H4 (cell line): ENCODE results near the gene NUAK1. TPM values are rescaled to one million over a fixed set of nuclear protein-coding genes. Genes with fewer than 3 reads are reported as not detected.
"Not testable (repeated sequence)": the region's sequence is repeated elsewhere in the genome, so short reads cannot be mapped to it uniquely, and the experiment has no call there.

Experiments
- DNase-seq: peaks from one replicate; pipeline ENCODE4 v3.0.0-alpha.2; 2015; ENCODE audit warnings: low spot score
- total RNA-seq: library from RNA; depleted of rRNA; stranded (reverse); fragments of >200 nt; shearing (Covaris generic); gene quantifications from 2 replicates; pipeline ENCODE4 v1.2.3, GENCODE V29; 2014; rRNA removed

The NUAK1 gene
- total RNA-seq, 1 experiment from 2014 or later, result 9.4 TPM

DNA sequence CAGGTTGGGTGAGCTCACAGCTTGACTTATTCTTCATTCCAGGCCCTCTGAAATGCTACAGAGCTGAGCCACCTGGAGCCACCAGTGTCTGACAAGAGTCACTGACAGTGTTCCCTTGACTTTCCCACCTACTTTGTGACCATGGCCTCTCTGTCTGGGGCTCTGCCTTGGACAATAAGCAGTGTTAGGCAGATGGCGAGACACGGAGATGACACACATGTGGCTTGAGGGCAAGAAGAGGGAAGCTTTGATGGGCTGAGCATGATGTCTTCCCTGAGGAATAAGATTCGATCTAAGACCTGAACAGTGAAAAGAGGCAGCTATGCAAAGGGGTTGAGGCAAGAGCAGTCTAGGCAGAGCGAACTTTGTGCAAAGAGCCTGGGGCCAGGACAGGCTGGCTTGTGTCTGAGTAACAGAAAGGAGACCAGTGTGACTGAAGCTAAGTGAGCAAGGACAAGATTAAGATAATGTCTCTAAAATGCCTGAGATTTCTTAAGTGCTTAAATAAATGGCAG lies 105.5 kb downstream of the NUAK1 start:
- no peak for DNase-seq

- DNase-seq, result no peak
These were observed 106.2 kb downstream of the NUAK1 start for GRCh38 chr12:106032623-106032925.

DNA sequence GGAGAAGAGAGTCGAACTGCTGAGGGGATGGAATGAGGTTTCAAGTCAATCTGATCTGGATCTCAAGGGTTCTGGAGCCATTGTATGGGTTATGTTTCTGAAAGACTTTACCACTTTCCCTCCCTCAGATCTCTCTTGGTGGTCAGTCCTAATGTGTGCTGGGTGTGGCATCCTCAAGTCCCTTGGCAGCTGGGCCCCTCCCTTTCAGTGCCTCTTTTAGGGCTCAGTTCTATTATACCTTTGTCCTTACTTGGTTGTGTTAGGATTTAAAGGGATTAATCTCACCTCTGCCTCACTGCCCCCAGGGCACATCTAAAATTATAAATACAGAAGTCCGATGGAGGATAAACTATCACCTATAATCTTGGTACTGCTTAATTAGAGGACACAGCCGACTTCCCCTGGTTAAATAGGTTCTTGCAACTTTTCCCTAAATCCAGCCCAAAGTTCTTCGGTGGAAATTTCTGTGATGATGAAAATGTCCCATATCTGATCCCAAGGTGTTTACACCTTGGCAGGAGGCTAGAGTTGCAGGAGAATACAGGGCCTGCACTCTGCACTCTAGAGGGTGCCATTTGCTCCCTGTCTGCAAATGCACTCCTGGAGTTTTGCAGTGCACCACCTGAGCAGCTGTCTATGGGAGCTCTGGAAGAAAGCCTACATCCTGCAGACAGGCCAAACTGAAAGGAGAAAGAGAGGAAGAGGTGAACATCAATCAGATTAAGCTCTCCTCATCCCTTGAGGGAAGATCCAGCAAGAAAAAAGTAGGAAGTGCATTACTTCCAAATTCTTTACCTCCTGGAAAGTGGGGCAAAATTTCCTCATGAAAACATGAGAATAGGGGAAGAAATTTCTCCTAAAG lies 106.8 kb downstream of the NUAK1 start:
- peak; percentile 41 for DNase-seq

DNA sequence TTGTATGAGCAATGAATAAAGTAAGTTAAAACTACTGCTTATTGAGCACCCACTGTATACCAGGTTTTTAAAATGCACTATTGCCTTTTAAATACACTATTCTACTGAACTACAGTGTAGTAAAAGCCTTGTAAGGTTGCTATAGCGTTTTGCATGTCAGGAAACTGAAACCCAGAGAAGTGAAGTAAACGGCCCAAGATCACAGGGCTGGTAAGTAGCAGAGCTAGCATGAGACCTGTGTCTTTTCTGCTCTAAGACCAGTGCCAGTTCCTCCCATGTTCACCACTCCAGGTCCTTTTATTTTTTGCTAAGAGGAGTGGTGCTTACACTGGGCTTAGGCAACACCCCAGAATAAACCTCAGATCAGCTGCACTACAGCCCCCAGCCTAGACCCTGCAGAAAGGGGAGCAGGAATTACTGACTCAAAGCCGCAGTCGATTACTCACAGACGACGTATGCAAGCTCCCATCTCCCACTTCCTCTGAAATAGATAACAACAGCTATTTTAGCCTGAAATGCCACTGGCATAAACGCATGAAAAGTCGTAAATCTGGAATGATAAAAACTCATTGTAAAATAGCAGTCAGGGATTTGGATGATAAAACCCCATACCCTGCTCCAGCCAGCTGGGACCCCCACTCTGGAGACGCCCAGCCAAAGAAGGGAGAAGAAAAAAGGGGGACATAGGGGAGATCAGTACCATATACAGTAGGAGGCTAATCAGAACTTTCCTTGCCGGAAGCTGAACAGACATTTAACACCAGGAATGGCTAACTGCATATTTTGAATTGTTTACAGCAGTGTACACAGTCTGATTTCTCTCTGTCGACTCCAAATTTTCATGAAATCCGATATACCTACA lies 108.3 kb downstream of the NUAK1 start:
- DNase-seq, result peak; percentile 95

GRCh38 chr12:106029532-106029931 lies 109.2 kb downstream of the NUAK1 start:
- no peak for DNase-seq

- DNase-seq, result no peak
These were observed 110.8 kb downstream of the NUAK1 start for GRCh38 chr12:106027911-106028310.

GRCh38 chr12:106027286-106027685 lies 111.5 kb downstream of the NUAK1 start:
- no peak for DNase-seq

GRCh38 chr12:106025129-106025528 lies 113.6 kb downstream of the NUAK1 start:
- DNase-seq, result no peak

DNA sequence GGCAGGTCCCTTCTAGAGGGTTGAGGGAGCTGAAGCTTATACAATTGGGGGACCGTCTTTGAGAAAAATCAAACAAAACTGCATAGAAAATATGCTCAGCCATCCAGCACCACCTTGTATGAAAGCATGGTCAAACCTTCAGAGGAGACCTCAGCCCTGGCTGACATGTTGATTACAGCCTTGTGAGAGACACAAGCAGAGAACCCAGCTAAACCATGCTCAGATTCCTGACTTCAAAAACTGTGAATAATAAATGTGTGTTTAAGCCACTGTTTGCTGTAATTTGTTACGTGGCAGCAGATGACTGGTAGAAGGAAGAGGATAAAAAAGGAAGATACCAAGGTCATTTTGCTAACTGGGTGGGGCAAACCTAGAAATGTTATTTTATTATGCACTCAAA lies 115.7 kb downstream of the NUAK1 start:
- no peak for DNase-seq

- DNase-seq, result no peak
These were observed 116.2 kb downstream of the NUAK1 start for GRCh38 chr12:106022568-106023012.

GRCh38 chr12:106021516-106021915 lies 117.2 kb downstream of the NUAK1 start:
- DNase-seq, result no peak

GRCh38 chr12:106020736-106021135 lies 118.0 kb downstream of the NUAK1 start:
- DNase-seq, result no peak

GRCh38 chr12:106019144-106019543 lies 119.6 kb downstream of the NUAK1 start:
- DNase-seq, result no peak

DNA sequence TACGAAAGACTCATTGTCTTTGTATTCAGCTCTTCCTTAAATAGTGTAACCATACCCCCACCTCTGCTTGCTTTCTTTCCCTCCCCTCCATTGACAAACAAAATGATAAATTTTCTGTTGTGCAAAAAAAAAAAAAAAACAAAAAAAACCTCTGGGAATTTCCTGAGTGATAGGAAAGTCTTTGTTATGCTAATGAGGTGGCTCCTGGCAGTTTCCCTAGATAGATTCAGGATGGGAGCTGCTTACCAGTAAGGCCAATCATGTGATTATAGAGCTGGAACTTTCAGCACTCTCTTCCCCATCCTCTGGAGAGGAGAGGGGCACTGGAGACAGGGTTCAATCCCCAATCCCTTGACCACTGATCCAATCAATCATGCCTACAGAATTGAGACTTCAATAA lies 120.5 kb downstream of the NUAK1 start:
- no peak for DNase-seq

DNA sequence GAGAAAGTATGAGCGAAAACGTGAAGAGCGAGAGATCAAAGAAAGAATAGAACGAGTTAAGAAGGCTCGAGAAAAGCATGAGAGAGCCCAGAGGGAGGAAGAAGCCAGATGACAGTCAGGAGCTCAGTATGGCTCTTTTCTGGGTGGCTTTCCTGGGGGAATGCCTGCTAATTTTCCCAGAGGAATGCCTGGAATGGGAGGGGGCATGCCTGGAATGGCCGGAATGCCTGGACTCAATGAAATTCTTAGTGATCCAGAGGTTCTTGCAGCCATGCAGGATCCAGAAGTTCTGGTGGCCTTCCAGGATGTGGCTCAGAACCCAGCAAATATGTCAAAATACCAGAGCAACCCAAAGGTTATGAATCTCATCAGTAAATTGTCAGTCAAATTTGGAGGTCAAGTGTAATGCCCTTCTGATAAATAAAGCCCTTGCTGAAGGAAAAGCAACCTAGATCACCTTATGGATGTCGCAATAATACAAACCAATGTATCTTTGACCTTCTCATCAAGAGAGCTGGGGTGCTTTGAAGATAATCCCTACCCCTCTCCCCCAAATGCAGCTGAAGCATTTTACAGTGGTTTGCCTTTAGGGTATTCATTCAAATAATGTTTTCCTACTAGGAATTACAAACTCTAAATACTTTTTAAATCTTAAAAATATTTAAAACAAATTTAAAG lies 122.0 kb downstream of the NUAK1 start:
- DNase-seq, result not testable (repeated sequence)

- DNase-seq, result no peak
These were observed 123.1 kb downstream of the NUAK1 start for GRCh38 chr12:106015646-106016045.

DNA sequence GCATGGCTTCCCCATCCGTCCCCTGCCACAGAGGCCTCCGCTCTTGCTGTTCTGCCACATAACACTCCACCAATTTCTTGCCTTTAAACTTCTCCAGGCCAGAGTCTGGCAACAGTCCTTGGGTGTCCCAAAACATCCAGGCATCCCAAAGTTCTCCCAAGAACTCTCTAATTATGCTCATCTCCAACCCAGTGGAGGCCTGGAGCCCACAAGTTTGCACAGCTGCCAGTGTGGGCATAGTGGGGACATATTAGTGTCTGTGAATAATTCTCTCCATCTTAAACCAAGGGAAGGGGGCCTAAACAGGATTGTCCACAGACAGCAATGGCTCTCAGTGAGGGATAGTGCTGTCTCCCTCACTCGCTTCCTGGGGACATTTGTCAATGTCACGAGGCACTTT lies 124.8 kb downstream of the NUAK1 start:
- no peak for DNase-seq

Other genes starting within 250 kb of the NUAK1 start
- 149 and 151 TPM in 2 replicates for gene CKAP4, start 109.1 kb upstream of the NUAK1 start, total RNA-seq
- 11.7 and 13.4 TPM in 2 replicates for gene TCP11L2, start 163.8 kb upstream of the NUAK1 start, total RNA-seq
- 7.9 and 11.0 TPM in 2 replicates for gene POLR3B, start 218.8 kb upstream of the NUAK1 start, total RNA-seq